Islet precursor cell (in vitro differentiated cells): ENCODE measurements around the gene UBXN6.

Source experiments
- DNase-seq: peaks from one replicate; pipeline ENCODE4 v3.0.0-alpha.2; 2018

The UBXN6 gene

DNA sequence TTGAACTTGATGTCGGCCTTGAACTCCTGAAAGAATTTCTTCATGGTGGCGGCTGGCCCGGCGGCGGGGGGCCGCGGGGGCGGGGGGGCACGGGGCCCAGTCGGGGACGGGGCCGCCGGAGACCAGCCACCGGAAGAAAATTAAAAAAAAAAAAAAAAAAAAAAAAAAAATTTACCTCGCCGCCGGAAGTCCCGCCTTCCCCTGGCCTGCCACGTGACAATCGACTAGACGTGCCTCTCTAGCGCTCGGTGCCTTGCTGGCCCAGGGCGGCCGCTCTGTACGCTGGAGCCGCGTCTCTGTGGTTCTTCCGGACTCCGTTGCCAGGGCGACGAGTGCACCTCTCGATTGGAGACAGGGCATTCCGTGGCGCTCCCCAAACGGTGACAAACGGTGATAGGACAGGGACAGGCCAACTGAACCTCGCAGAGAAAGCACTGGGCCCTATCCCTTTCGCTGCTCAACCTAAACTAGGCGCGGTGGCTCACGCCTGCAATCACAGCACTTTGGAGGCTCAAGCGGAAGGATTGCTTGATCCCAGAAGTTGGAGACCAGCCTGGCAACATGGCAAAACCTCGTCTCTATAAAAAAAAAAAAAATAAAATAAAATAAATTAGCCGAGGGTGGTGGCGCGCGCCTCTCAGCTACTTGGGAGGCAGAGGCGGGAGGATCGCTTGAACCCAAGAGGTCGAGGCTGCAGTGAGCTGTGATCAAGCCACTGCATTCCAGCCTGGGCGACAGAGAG lies at the start of gene UBXN6:
Gene UBXN6 (minus strand): TSS at position 141 of the 742 bp plus-strand sequence. CDS start 97 bp downstream, at position 44.
- peak; percentile 98 for DNase-seq

DNA sequence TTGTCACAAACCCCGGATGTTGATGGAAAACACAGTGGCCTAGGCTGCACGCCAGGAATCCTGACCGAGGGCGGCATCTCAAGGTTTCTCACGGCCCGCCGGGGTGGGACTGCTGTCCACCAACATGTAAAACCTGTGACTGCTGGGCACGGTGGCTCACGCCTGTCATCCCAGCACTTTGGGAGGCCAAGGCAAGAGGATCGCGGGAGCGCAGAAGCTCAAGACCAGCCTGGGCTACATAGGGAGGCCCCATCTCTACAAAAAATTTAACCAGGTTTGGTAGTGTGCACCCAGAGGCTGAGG lies 49.5 kb upstream of the UBXN6 start:
- DNase-seq = no peak

- peak; percentile 77 for DNase-seq
Measured at GRCh38 chr19:4506449-4507149, 49.0 kb upstream of the UBXN6 start.

DNA sequence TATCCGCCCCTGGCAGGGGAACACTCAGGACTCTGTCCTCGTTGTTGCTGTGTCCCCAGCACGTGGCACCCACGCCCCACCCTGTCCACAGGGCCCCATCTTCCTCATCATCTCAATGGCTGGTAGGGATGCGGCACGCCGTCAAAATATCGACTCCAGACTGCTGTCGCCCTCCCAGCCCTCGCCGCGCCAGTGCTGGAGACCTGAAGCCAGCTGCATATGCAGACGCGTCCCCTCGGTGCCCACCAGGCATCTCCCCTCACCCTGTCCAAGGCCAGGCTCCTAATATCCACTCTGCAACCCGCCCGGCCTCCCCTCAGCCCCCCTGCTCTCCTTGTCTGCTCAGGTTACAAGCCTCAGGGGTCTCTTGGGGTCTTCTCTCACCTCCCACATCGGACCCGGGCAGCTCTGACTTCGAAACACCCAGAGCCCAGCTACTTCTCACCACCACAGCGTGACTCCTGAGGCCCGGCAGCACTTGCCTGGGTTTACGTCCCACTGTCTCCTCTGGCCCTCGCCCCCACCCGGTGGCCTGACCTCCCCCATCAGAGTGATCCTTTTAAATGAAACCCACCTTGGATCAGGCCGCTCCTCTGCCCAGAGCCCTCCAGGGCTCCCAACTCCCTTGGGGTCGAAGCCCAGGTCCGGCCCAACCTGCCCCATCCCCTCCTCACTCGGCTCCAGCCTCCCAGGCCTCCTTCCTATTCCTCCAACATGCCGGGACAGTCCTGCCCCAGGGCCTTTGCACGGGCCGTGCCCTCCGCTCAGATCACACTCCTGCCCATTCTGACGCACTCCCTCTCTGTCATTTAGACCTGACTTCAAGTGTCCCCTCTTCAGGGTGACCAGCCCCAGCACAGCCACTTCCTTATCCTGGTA lies 48.2 kb upstream of the UBXN6 start:
- DNase-seq = no peak

GRCh38 chr19:4504891-4505569 lies 47.4 kb upstream of the UBXN6 start:
- DNase-seq = no peak

DNA sequence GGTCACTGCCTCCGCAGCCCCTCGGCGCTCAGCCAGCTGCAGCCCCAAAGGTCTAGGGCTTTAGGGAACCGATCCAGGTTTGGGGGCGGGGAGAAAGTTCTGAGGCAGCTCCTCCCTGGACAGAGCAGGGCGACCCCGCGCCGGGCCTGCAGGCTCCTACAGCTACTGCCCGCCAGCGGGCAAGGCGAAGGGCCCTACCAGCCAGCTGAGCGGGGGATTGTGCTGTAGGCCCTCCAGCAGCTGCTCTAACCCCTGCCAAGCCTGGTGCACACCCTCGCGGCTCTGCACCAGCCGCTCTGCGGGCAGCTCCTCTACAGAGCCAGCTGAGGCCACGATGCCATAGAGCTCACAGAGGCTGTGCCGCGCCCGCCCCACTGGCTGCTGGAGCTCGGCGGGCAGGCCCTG lies 46.7 kb upstream of the UBXN6 start:
- DNase-seq = no peak

GRCh38 chr19:4503825-4504170 lies 46.2 kb upstream of the UBXN6 start:
- no peak for DNase-seq

DNA sequence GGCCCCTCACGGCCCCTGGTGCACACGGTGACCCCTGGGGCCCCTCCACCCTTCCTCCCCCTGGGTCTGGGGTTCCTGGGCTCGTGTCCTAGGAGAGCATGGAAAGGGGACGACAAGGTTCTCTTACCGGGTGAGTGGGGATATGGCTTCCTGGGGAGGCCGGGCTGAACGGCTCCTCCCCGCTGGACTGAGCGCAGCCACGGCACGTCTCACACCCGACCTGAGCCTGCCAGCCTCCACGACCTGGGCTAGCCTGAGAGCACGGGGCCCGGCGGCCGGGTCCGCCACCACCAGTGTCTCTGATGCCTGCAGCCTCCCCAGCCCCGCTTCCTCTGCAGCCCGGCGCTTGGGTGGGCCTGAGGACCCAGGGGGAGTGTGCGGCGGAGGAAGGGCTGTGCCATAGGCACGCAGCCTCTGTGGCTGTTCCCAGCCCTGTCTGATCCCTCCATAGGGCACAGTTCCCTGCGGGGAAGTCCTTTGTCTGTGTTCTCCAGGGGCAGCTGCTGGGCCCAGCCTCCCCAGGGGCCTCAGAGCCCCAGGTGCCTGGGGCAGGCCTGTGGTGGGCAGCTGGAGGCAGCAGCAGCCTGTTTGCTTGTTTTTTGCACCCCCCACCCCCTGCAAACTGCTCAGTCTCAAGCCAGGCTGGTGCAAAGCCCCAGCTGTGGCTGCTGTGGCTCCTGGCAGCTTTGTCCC lies 45.7 kb upstream of the UBXN6 start:
- no peak for DNase-seq

DNA sequence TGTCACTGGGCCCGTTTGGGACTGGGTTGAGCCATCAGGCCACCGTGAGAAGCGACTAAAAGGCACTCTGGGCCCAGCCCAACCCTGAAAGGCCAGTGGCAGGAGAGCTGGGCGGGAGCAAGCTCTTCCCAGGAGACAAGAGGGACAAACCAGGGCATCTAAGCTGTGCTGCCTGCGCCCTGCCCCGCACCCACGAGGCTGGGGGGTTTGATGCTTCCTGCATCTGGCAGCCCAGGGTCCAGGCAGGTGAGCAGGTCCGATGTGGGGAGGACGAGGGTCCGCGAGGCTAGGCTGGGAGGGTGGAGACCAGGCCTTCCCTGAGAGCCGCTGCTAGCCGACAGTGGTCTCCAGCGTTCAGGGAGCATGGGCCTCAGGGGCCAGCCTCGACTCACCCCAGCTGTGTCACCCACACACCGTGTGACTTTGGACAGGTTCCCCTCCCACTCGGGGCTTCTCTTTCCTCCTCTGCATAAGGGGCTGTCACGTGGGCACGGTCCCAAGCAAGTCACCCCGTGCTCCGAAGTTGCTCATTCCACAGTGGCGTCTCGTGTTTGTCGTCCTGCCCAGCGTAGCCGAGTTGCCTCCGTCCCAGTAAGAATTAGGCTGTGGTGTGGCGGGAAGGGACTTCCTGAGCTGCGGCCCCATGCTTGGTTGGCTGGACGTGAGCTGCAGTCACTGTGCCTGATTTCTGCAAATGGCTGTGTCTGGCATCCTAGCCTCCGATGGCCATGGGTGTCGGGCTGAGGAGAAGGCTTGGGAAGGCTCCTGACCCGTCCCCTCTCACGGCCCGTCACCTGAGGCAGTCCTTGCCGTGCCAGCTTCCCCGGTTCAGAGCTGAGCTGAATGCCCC lies 44.9 kb upstream of the UBXN6 start:
- DNase-seq = no peak

- DNase-seq = no peak
Measured at GRCh38 chr19:4501691-4502090, 44.1 kb upstream of the UBXN6 start.

DNA sequence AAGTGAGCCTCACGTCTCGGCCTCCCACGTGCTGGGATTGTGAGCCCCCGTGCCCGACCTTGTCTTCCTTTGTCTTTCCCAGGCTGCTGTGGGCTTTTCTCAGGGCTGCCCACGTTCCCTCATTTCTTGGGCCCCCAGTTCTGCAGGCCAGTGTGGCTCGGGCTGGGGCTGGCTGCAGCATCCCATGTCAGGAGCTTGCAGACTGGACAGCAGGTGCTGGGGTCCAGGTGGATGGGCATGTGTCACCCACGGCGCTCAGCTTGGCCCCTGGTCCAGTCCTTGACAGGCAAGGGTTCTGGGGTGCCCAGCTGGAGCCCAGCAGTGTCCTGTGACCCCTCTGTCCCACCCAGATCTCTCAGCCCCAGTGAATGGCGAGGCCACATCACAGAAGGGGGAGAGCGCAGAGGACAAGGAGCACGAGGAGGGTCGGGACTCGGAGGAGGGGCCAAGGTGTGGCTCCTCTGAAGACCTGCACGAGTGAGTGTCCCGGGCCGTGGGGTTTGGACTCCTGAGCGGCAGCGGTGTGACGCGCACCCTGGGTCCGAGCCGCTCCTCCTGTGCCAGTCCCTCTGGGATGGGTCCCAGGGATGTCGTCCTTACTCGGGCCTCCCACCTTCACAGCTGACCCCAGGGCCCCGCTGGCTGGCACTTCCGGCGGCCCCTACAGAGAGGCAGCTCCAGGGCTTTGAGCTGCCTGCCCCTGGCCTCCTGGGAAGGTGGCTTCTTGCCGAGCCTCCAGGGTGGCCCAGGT lies 43.4 kb upstream of the UBXN6 start:
- no peak for DNase-seq

- DNase-seq = no peak
Measured at GRCh38 chr19:4499855-4500254, 42.3 kb upstream of the UBXN6 start.

DNA sequence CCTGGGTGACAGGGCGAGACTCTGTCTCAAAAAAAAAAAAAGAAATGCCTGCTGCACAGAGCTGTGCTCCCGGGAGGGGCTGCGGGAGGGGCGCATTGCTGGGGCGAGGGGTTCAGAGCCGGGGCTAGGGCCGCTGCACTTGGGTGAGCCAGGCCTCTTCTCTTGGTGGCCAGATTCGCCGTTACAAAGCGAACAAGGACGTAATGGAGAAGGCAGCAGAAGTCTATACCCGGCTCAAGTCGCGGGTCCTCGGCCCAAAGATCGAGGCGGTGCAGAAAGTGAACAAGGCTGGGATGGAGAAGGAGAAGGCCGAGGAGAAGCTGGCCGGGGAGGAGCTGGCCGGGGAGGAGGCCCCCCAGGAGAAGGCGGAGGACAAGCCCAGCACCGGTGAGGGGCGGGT lies 41.7 kb upstream of the UBXN6 start:
- no peak for DNase-seq

DNA sequence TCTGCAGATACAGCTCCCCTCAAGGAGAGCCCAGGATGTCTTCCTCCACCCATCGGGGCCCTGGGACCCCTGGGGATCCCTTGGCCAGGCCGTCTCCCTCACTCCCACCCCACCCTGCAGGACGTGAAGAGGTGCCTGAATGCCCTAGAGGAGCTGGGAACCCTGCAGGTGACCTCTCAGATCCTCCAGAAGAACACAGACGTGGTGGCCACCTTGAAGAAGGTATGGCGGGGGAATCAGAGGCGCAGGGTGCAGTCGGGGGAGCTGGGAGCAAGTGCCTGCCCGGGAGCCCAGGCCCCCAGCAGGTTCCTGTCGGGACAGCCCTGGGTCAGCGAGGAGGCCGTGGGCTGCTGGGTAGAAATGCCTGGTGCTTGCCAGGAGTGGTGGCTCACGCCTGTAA lies 41.1 kb upstream of the UBXN6 start:
- DNase-seq = no peak

DNA sequence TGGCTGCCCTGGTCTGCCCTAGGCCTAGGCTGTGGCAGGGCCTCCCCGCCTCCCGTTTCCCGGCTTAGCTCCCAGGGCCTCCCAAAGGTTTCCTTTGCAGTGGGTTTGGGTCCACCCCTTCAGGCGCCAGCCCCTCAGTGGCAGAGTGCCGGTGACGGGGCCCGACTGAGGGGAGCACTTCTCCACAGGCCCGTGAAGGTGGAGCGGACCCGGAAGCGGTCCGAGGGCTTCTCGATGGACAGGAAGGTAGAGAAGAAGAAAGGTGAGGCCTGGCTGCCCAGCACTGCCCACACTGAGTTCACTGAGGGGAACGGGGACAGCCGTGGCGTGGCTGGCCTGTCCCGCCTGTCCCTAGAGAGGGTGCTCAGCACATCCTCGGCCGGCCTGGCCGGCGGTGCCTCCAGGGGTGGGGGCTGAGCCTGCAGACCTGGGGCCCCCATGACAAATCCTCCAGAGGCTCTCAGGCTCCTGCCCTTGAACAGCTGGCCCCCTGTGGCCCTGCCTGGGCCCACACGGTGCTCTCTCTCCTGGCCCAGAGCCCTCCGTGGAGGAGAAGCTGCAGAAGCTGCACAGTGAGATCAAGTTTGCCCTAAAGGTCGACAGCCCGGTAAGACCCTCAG lies 40.3 kb upstream of the UBXN6 start:
- DNase-seq = no peak

- DNase-seq = no peak
Measured at GRCh38 chr19:4496304-4496703, 38.7 kb upstream of the UBXN6 start.

- DNase-seq = no peak
Measured at GRCh38 chr19:4495471-4495870, 37.9 kb upstream of the UBXN6 start.

DNA sequence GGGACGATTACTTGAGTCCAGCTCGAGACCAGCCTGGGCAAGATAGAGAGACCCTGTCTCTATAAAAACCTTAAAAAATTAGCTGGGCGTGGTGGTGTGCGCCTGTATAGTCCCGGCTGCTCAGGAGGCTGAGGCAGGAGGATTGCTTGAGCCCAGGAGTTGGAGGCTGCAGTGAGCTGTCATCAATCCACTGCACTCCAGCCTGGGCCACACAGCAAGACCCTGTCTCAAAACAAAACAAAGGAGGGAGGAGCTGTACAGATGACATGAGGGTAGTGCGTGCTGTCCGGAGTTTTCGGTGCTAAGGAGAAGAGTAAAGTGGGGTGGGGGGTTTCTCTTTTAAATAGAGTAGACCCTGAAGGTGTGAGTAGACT lies 37.1 kb upstream of the UBXN6 start:
- no peak for DNase-seq

GRCh38 chr19:4493929-4494690 lies 36.5 kb upstream of the UBXN6 start:
- no peak for DNase-seq
